GM21515 (cell line): ENCODE results near the gene EFNB3.

Experiments used
- ATAC-seq: cut with Tn5 transposase; IDR thresholded peaks from one replicate; pipeline ENCODE4 v1.9.1; 2021; ENCODE audit not compliant: unreplicated experiment

Gene EFNB3

GRCh38 chr17:7697828-7698588 lies 7.0 kb upstream of the EFNB3 start:
- ATAC-seq, result no peak

GRCh38 chr17:7700510-7700909 lies 4.5 kb upstream of the EFNB3 start:
- no peak for ATAC-seq

GRCh38 chr17:7701681-7702080 lies 3.3 kb upstream of the EFNB3 start:
- no peak for ATAC-seq

GRCh38 chr17:7702776-7703175 lies 2.2 kb upstream of the EFNB3 start:
- no peak for ATAC-seq

- ATAC-seq, result no peak
These were observed 1.2 kb upstream of the EFNB3 start for GRCh38 chr17:7703584-7704479.

- ATAC-seq, result no peak
These were observed 560 bp downstream of the EFNB3 start for GRCh38 chr17:7705269-7706255.

- ATAC-seq, result no peak
These were observed 1.8 kb downstream of the EFNB3 start for GRCh38 chr17:7706631-7707354.

GRCh38 chr17:7707446-7707845 lies 2.4 kb downstream of the EFNB3 start:
- no peak for ATAC-seq

- ATAC-seq, result no peak
These were observed 3.1 kb downstream of the EFNB3 start for GRCh38 chr17:7707858-7708750.

- ATAC-seq, result no peak
These were observed 4.0 kb downstream of the EFNB3 start for GRCh38 chr17:7709031-7709430.

GRCh38 chr17:7710301-7710700 lies 5.3 kb downstream of the EFNB3 start:
- ATAC-seq, result no peak

GRCh38 chr17:7711051-7711755 lies 6.2 kb downstream of the EFNB3 start:
- no peak for ATAC-seq

- no peak for ATAC-seq
These were observed 7.2 kb downstream of the EFNB3 start for GRCh38 chr17:7712111-7712771.

GRCh38 chr17:7713782-7714181 lies 8.8 kb downstream of the EFNB3 start:
- no peak for ATAC-seq

- no peak for ATAC-seq
These were observed 10.0 kb downstream of the EFNB3 start for GRCh38 chr17:7714721-7715594.

GRCh38 chr17:7715936-7716886 lies 11.2 kb downstream of the EFNB3 start:
- ATAC-seq, result no peak
